Endothelial cell (in vitro differentiated cells): ENCODE results near the gene LRRTM3. TPM values are rescaled to one million over a fixed set of nuclear protein-coding genes. Genes with fewer than 3 reads are reported as not detected.

Experiments
- DNase-seq: peaks from one replicate; pipeline ENCODE4 v3.0.0; 2021; ENCODE audit warnings: low spot score
- H3K27ac Mint-ChIP-seq: one replicate; pipeline ENCODE4 v1.8.0; 2021; ENCODE audit warnings: mixed read lengths, inconsistent platforms; ENCODE audit not compliant: unreplicated experiment
- H3K27me3 Mint-ChIP-seq: one replicate; pipeline ENCODE4 v1.8.0; 2021; ENCODE audit warnings: mild to moderate bottlenecking, moderate library complexity, mixed read lengths, inconsistent platforms; ENCODE audit not compliant: unreplicated experiment
- H3K36me3 Mint-ChIP-seq: one replicate; pipeline ENCODE4 v1.8.0; 2021; ENCODE audit warnings: mild to moderate bottlenecking, low read depth, mixed read lengths, inconsistent platforms; ENCODE audit not compliant: unreplicated experiment
- H3K4me1 Mint-ChIP-seq: one replicate; pipeline ENCODE4 v1.8.0; 2021; ENCODE audit warnings: mild to moderate bottlenecking, mixed read lengths, inconsistent platforms; ENCODE audit not compliant: unreplicated experiment
- H3K4me3 Mint-ChIP-seq: one replicate; pipeline ENCODE4 v1.8.0; 2021; ENCODE audit warnings: mild to moderate bottlenecking, mixed read lengths, inconsistent platforms; ENCODE audit not compliant: unreplicated experiment
- H3K9me3 Mint-ChIP-seq: one replicate; pipeline ENCODE4 v1.8.0; 2021; ENCODE audit warnings: mixed read lengths, inconsistent platforms; ENCODE audit not compliant: unreplicated experiment
- total RNA-seq: library from RNA; stranded (reverse); fragmentation: NEBNext Ultra II Directional; extraction: Animal tissue kit (Norgen Biotek cat#: 25700); gene quantifications from one replicate; pipeline ENCODE4 v1.2.1, GENCODE V29; 2021; ENCODE audit not compliant: unreplicated experiment
- TF ChIP-seq, protein P1 (sequence below): fragments of 200-600 bp; sonication (generic); IDR thresholded peaks from one replicate; pipeline ENCODE4 v1.5.0; 2021; ENCODE audit warnings: antibody characterized with exemption; ENCODE audit not compliant: unreplicated experiment

LRRTM3 gene
- total RNA-seq, 1 donor from 2014 or later, result not detected

- no peak for DNase-seq
- H3K27ac Mint-ChIP-seq, result no peak overlapping the region
- H3K36me3 Mint-ChIP-seq, result no peaks in the 10 kb centered on the region
Measured at GRCh38 chr10:67005981-67006380, 80.1 kb downstream of the LRRTM3 start.

GRCh38 chr10:67011480-67011879 lies 85.6 kb downstream of the LRRTM3 start:
- no peaks in the 10 kb centered on the region for H3K27me3 Mint-ChIP-seq
- DNase-seq, result no peak
- no peaks in the 10 kb centered on the region for H3K4me1 Mint-ChIP-seq
- TF ChIP-seq, protein P1, sequence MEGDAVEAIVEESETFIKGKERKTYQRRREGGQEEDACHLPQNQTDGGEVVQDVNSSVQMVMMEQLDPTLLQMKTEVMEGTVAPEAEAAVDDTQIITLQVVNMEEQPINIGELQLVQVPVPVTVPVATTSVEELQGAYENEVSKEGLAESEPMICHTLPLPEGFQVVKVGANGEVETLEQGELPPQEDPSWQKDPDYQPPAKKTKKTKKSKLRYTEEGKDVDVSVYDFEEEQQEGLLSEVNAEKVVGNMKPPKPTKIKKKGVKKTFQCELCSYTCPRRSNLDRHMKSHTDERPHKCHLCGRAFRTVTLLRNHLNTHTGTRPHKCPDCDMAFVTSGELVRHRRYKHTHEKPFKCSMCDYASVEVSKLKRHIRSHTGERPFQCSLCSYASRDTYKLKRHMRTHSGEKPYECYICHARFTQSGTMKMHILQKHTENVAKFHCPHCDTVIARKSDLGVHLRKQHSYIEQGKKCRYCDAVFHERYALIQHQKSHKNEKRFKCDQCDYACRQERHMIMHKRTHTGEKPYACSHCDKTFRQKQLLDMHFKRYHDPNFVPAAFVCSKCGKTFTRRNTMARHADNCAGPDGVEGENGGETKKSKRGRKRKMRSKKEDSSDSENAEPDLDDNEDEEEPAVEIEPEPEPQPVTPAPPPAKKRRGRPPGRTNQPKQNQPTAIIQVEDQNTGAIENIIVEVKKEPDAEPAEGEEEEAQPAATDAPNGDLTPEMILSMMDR, result no peak
- no peak overlapping the region for H3K4me3 Mint-ChIP-seq
- H3K9me3 Mint-ChIP-seq, result no peaks in the 10 kb centered on the region
- no peak overlapping the region for H3K27ac Mint-ChIP-seq
- H3K36me3 Mint-ChIP-seq, result no peaks in the 10 kb centered on the region

More at GRCh38 chr10:67005981-67006380, 80.1 kb downstream of the LRRTM3 start:
- Mint-ChIP-seq H3K9me3 (no peaks in the 10 kb centered on the region), H3K4me1 (peaks cover 7% of the 10 kb centered on the region), H3K27me3 (no peaks in the 10 kb centered on the region), H3K4me3 (no peak overlapping the region)
- TF ChIP-seq, protein P1, result no peak

DNA sequence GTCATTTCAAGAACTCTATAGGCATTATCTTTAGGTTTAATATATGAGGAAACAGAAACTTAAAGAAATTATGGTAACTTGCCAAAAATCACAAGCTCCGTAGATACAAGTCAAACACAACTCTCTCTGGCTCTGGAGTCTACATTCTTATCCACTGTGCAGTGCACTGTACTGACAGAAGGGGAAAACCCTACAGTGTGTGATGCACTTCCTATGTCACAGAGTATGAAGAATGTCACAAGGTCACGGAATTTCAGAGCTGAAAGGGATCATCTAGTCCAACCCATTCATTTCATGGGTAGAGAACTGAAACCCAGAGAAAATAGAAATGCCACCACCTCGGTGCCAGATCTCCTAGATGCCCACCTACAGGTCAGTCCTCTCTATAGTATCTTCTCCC lies 86.1 kb downstream of the LRRTM3 start:
- H3K9me3 Mint-ChIP-seq, result no peaks in the 10 kb centered on the region
- no peaks in the 10 kb centered on the region for H3K36me3 Mint-ChIP-seq
- no peaks in the 10 kb centered on the region for H3K4me1 Mint-ChIP-seq
- TF ChIP-seq, protein P1, result no peak
- no peak overlapping the region for H3K27ac Mint-ChIP-seq
- no peaks in the 10 kb centered on the region for H3K27me3 Mint-ChIP-seq
- no peak overlapping the region for H3K4me3 Mint-ChIP-seq
- DNase-seq, result no peak

DNA sequence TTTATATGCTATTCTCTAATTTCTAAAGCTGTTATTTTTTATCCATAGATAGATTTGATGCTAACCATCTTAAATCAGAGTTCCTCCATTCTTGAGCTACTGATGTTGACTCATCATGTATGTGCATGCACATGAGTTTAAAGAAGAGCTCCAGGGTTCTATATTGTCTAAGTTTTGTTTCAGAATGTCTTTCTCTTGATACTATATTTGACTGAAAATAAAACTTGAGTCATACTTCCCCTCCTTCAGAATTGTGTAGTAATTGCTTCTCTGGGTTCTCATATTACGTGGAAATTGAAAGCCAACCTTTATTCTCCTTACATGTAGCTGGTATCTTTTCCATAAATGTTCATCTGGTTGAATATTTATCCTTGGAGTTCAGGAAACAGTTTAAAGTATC lies 89.4 kb downstream of the LRRTM3 start:
- Mint-ChIP-seq H3K36me3 (no peaks in the 10 kb centered on the region), H3K4me3 (no peak overlapping the region), H3K9me3 (no peaks in the 10 kb centered on the region), H3K27ac (no peak overlapping the region), H3K27me3 (no peaks in the 10 kb centered on the region), H3K4me1 (no peaks in the 10 kb centered on the region)
- DNase-seq, result no peak
- TF ChIP-seq, protein P1, result no peak

GRCh38 chr10:67017218-67017617 lies 91.4 kb downstream of the LRRTM3 start:
- Mint-ChIP-seq H3K27ac (no peak overlapping the region), H3K36me3 (no peaks in the 10 kb centered on the region), H3K27me3 (no peaks in the 10 kb centered on the region), H3K4me3 (no peak overlapping the region), H3K9me3 (no peaks in the 10 kb centered on the region), H3K4me1 (no peaks in the 10 kb centered on the region)
- TF ChIP-seq, protein P1, result no peak
- no peak for DNase-seq
